Suprapubic skin (tissue), 3 donors: ENCODE measurements around the gene PRDM11.

Source experiments
- POLR2A ChIP-seq, 2 donors: fragments of 450-650 bp; IDR thresholded peaks; one replicate each; pipeline ENCODE4 v1.6.1; 2017; ENCODE audit warnings: antibody characterized with exemption in 2 of 2, mild to moderate bottlenecking in 2 of 2, moderate library complexity in 2 of 2
- TF ChIP-seq, protein P1 (sequence below), 2 donors: fragments of 200-600 bp in 1 of 2; fragments of 450-650 bp in 1 of 2; sonication (generic) in 1 of 2; IDR thresholded peaks; one replicate each; pipeline ENCODE4 v1.5.1; 2016 to 2019; ENCODE audit warnings: antibody characterized with exemption in 2 of 2, mild to moderate bottlenecking in 1 of 2, moderate library complexity in 1 of 2

DNA sequence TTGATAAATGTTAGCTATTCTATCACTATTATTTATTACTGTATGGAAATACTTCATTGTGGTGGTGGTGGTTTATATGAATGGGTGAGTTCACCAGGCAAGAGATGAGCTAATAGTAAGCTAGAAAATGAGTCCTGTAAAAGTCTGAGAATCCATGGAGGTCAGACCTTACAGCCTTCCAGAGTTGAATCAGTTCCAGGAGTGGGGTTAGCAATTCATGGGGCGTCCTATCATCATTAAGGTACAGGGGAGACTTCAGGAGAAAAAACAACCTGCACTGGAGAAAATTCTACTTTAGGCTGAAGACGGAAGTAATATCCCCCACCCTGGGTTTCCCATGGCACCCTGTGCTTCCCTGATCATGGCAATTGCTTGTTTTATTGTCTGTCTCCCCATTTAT, 133.2 kb downstream of the PRDM11 start:
- TF ChIP-seq, protein P1, sequence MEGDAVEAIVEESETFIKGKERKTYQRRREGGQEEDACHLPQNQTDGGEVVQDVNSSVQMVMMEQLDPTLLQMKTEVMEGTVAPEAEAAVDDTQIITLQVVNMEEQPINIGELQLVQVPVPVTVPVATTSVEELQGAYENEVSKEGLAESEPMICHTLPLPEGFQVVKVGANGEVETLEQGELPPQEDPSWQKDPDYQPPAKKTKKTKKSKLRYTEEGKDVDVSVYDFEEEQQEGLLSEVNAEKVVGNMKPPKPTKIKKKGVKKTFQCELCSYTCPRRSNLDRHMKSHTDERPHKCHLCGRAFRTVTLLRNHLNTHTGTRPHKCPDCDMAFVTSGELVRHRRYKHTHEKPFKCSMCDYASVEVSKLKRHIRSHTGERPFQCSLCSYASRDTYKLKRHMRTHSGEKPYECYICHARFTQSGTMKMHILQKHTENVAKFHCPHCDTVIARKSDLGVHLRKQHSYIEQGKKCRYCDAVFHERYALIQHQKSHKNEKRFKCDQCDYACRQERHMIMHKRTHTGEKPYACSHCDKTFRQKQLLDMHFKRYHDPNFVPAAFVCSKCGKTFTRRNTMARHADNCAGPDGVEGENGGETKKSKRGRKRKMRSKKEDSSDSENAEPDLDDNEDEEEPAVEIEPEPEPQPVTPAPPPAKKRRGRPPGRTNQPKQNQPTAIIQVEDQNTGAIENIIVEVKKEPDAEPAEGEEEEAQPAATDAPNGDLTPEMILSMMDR (IDR thresholded peaks at IDR 0.05), result no peak
- TF ChIP-seq POLR2A (IDR thresholded peaks at IDR 0.05), result no peak
